ENCODE results near the gene BCAS1. TPM values are rescaled to one million over a fixed set of nuclear protein-coding genes. Genes with fewer than 3 reads are reported as not detected.

Gene BCAS1
- total RNA-seq, 5 donors from 2014 or later (not counting 1 experiment from before 2014, with no cell fraction given) = 0.26 to 0.76 (median 0.51) TPM; not detected in 1

- POLR2A ChIA-PET = no interaction called here
- no peak overlapping the region for H3K27ac Mint-ChIP-seq
- H3K36me3 Mint-ChIP-seq = no peaks in the 10 kb centered on the region
- H3K27ac ChIP-seq (ENCODE audit: low read length) = no peak overlapping the region
- H3K27me3 ChIP-seq (replicated peaks in 1 of 2; ENCODE audit: control insufficient read depth in 2 of 2, extremely low read depth in 1 of 2, insufficient read depth in 2 of 2, low read length in 1 of 2) = peaks cover 0 to 5% of the 10 kb centered on the region in 2 experiments
- no peak overlapping the region for H3K4me3 ChIP-seq (ENCODE audit: control insufficient read depth in 1 of 2, extremely low read depth in 1 of 2, low read length in 1 of 2)
- CTCF ChIA-PET = no interaction called here
- no peaks in the 10 kb centered on the region for H3K36me3 ChIP-seq (ENCODE audit: control insufficient read depth in 2 of 2, extremely low read depth in 1 of 2, insufficient read depth in 1 of 2, low read length in 1 of 2)
- 83% methylated on average over 1 of the region's 2 CpGs for WGBS (ENCODE audit: insufficient coverage)
- no peak overlapping the region for H3K4me3 Mint-ChIP-seq
- peaks cover 0 to 4% (median 0%) of the 10 kb centered on the region in 3 donors for H3K4me1 Mint-ChIP-seq
- H3K9me3 Mint-ChIP-seq = no peaks in the 10 kb centered on the region
- H3K27me3 Mint-ChIP-seq = peaks cover 23 to 38% of the 10 kb centered on the region in 2 donors
- DNase-seq (no peak), ATAC-seq (replicated peaks in 1 of 4) (no peak)
- no peaks in the 10 kb centered on the region for H3K9me3 ChIP-seq
- no peaks in the 10 kb centered on the region for H3K4me1 ChIP-seq (ENCODE audit: control insufficient read depth in 1 of 2, extremely low read depth in 1 of 2, insufficient read depth in 2 of 2, low read length in 2 of 2)
Measured at GRCh38 chr20:53989401-53989800, 81.0 kb downstream of the BCAS1 start.

- no peaks in the 10 kb centered on the region for H3K36me3 ChIP-seq (ENCODE audit: control insufficient read depth in 2 of 2, extremely low read depth in 1 of 2, insufficient read depth in 1 of 2, low read length in 1 of 2)
- DNase-seq = no peak
- H3K4me1 ChIP-seq (ENCODE audit: control insufficient read depth in 1 of 2, extremely low read depth in 1 of 2, insufficient read depth in 2 of 2, low read length in 2 of 2) = no peaks in the 10 kb centered on the region
- H3K4me1 Mint-ChIP-seq = no peaks in the 10 kb centered on the region
- no peak overlapping the region for H3K4me3 Mint-ChIP-seq
- H3K27ac Mint-ChIP-seq = no peak overlapping the region
- no peaks in the 10 kb centered on the region for H3K9me3 ChIP-seq
- H3K9me3 Mint-ChIP-seq = no peaks in the 10 kb centered on the region
- H3K4me3 ChIP-seq (ENCODE audit: control insufficient read depth in 1 of 2, extremely low read depth in 1 of 2, low read length in 1 of 2) = no peak overlapping the region
- peaks cover 15 to 30% of the 10 kb centered on the region in 2 donors for H3K27me3 Mint-ChIP-seq
- H3K27ac ChIP-seq (ENCODE audit: low read length) = no peak overlapping the region
- no peak for ATAC-seq (replicated peaks in 1 of 4)
- POLR2A ChIA-PET = no interaction called here
- peaks cover 0 to 5% of the 10 kb centered on the region in 2 experiments for H3K27me3 ChIP-seq (replicated peaks in 1 of 2; ENCODE audit: control insufficient read depth in 2 of 2, extremely low read depth in 1 of 2, insufficient read depth in 2 of 2, low read length in 1 of 2)
- no peaks in the 10 kb centered on the region for H3K36me3 Mint-ChIP-seq
- WGBS (ENCODE audit: insufficient coverage) = 71% methylated on average over 2 of the region's 4 CpGs
- CTCF ChIA-PET = no interaction called here
Measured at GRCh38 chr20:53986037-53986650, 84.2 kb downstream of the BCAS1 start.

- CTCF ChIA-PET = no interaction called here
- Histone ChIP-seq H3K36me3 (ENCODE audit: control insufficient read depth in 2 of 2, extremely low read depth in 1 of 2, insufficient read depth in 1 of 2, low read length in 1 of 2) (no peaks in the 10 kb centered on the region), H3K27ac (ENCODE audit: low read length) (no peak overlapping the region), H3K27me3 (replicated peaks in 1 of 2; ENCODE audit: control insufficient read depth in 2 of 2, extremely low read depth in 1 of 2, insufficient read depth in 2 of 2, low read length in 1 of 2) (peaks cover 0 to 5% of the 10 kb centered on the region in 2 experiments), H3K4me3 (ENCODE audit: control insufficient read depth in 1 of 2, extremely low read depth in 1 of 2, low read length in 1 of 2) (no peak overlapping the region), H3K9me3 (no peaks in the 10 kb centered on the region), H3K4me1 (ENCODE audit: control insufficient read depth in 1 of 2, extremely low read depth in 1 of 2, insufficient read depth in 2 of 2, low read length in 2 of 2) (no peaks in the 10 kb centered on the region)
- Mint-ChIP-seq H3K9me3 (no peaks in the 10 kb centered on the region), H3K4me1 (no peaks in the 10 kb centered on the region), H3K36me3 (no peaks in the 10 kb centered on the region), H3K27me3 (peaks cover 18 to 25% of the 10 kb centered on the region in 2 donors), H3K27ac (no peak overlapping the region), H3K4me3 (no peak overlapping the region)
- DNase-seq = no peak
- POLR2A ChIA-PET = no interaction called here
- 81% methylated on average over 4 of the region's 8 CpGs for WGBS (ENCODE audit: insufficient coverage)
- no peak for ATAC-seq (replicated peaks in 1 of 4)
Measured at GRCh38 chr20:53985150-53985518, 85.3 kb downstream of the BCAS1 start.

- Mint-ChIP-seq H3K36me3 (no peaks in the 10 kb centered on the region), H3K27ac (no peak overlapping the region), H3K4me1 (no peaks in the 10 kb centered on the region), H3K4me3 (no peak overlapping the region), H3K27me3 (peaks cover 18 to 23% of the 10 kb centered on the region in 2 donors), H3K9me3 (no peaks in the 10 kb centered on the region)
- ChIA-PET CTCF (no interaction called here), POLR2A (no interaction called here)
- DNase-seq (no peak), ATAC-seq (replicated peaks in 1 of 4) (no peak)
- H3K4me3 ChIP-seq (ENCODE audit: control insufficient read depth in 1 of 2, extremely low read depth in 1 of 2, low read length in 1 of 2) = no peak overlapping the region
- no peaks in the 10 kb centered on the region for H3K4me1 ChIP-seq (ENCODE audit: control insufficient read depth in 1 of 2, extremely low read depth in 1 of 2, insufficient read depth in 2 of 2, low read length in 2 of 2)
- no peaks in the 10 kb centered on the region for H3K36me3 ChIP-seq (ENCODE audit: control insufficient read depth in 2 of 2, extremely low read depth in 1 of 2, insufficient read depth in 1 of 2, low read length in 1 of 2)
- H3K27me3 ChIP-seq (replicated peaks in 1 of 2; ENCODE audit: control insufficient read depth in 2 of 2, extremely low read depth in 1 of 2, insufficient read depth in 2 of 2, low read length in 1 of 2) = peaks cover 0 to 5% of the 10 kb centered on the region in 2 experiments
- H3K9me3 ChIP-seq = no peaks in the 10 kb centered on the region
- H3K27ac ChIP-seq (ENCODE audit: low read length) = no peak overlapping the region
- 66% methylated on average over 5 of the region's 6 CpGs for WGBS (ENCODE audit: insufficient coverage)
Measured at GRCh38 chr20:53984356-53985149, 85.8 kb downstream of the BCAS1 start.

GRCh38 chr20:53983401-53983800, 87.0 kb downstream of the BCAS1 start:
- CTCF ChIA-PET = no interaction called here

GRCh38 chr20:53982624-53983023, 87.8 kb downstream of the BCAS1 start:
- no peaks in the 10 kb centered on the region for H3K4me1 ChIP-seq (ENCODE audit: control insufficient read depth in 1 of 2, extremely low read depth in 1 of 2, insufficient read depth in 2 of 2, low read length in 2 of 2)
- H3K9me3 ChIP-seq = no peaks in the 10 kb centered on the region
- CTCF ChIA-PET = interaction anchor here in 1 of 2 donors (0.6 kb wide), 1 partner anchor 939 kb away, joined by 3 read pairs; no protein-coding TSS in a partner anchor
- H3K27me3 Mint-ChIP-seq = peaks cover 12 to 23% of the 10 kb centered on the region in 2 donors
- no peaks in the 10 kb centered on the region for H3K4me1 Mint-ChIP-seq
- H3K36me3 ChIP-seq (ENCODE audit: control insufficient read depth in 2 of 2, extremely low read depth in 1 of 2, insufficient read depth in 1 of 2, low read length in 1 of 2) = no peaks in the 10 kb centered on the region
- no peak overlapping the region for H3K4me3 Mint-ChIP-seq
- no peak overlapping the region for H3K27ac ChIP-seq (ENCODE audit: low read length)
- H3K27ac Mint-ChIP-seq = no peak overlapping the region
- H3K27me3 ChIP-seq (replicated peaks in 1 of 2; ENCODE audit: control insufficient read depth in 2 of 2, extremely low read depth in 1 of 2, insufficient read depth in 2 of 2, low read length in 1 of 2) = peaks cover 0 to 3% of the 10 kb centered on the region in 2 experiments
- H3K4me3 ChIP-seq (ENCODE audit: control insufficient read depth in 1 of 2, extremely low read depth in 1 of 2, low read length in 1 of 2) = no peak overlapping the region
- POLR2A ChIA-PET = interaction anchor here (0.5 to 0.6 kb wide), 2 partner anchors 22 to 1825 kb away, joined by 4 to 6 read pairs; no protein-coding TSS in a partner anchor
- no CpG with 5 or more reads among the region's 2 CpGs for WGBS (ENCODE audit: insufficient coverage)
- no peaks in the 10 kb centered on the region for H3K36me3 Mint-ChIP-seq
- DNase-seq (no peak), ATAC-seq (replicated peaks in 1 of 4) (no peak)
- no peaks in the 10 kb centered on the region for H3K9me3 Mint-ChIP-seq

More at GRCh38 chr20:53983401-53983800, 87.0 kb downstream of the BCAS1 start:
- DNase-seq (no peak), ATAC-seq (replicated peaks in 1 of 4) (no peak)
- Mint-ChIP-seq H3K4me3 (no peak overlapping the region), H3K27ac (no peak overlapping the region), H3K4me1 (no peaks in the 10 kb centered on the region), H3K9me3 (no peaks in the 10 kb centered on the region), H3K27me3 (peaks cover 15 to 28% of the 10 kb centered on the region in 2 donors), H3K36me3 (no peaks in the 10 kb centered on the region)
- H3K4me1 ChIP-seq (ENCODE audit: control insufficient read depth in 1 of 2, extremely low read depth in 1 of 2, insufficient read depth in 2 of 2, low read length in 2 of 2) = no peaks in the 10 kb centered on the region
- no peaks in the 10 kb centered on the region for H3K9me3 ChIP-seq
- H3K4me3 ChIP-seq (ENCODE audit: control insufficient read depth in 1 of 2, extremely low read depth in 1 of 2, low read length in 1 of 2) = no peak overlapping the region
- peaks cover 0 to 5% of the 10 kb centered on the region in 2 experiments for H3K27me3 ChIP-seq (replicated peaks in 1 of 2; ENCODE audit: control insufficient read depth in 2 of 2, extremely low read depth in 1 of 2, insufficient read depth in 2 of 2, low read length in 1 of 2)
- no peak overlapping the region for H3K27ac ChIP-seq (ENCODE audit: low read length)
- WGBS (ENCODE audit: insufficient coverage) = 74% methylated on average over 2 of the region's 3 CpGs
- POLR2A ChIA-PET = interaction anchor here (0.5 to 0.6 kb wide), 2 partner anchors 23 to 1826 kb away, joined by 4 to 6 read pairs; no protein-coding TSS in a partner anchor
- no peaks in the 10 kb centered on the region for H3K36me3 ChIP-seq (ENCODE audit: control insufficient read depth in 2 of 2, extremely low read depth in 1 of 2, insufficient read depth in 1 of 2, low read length in 1 of 2)

Data from T-cell (primary cell).